NCI-H82 (cell line): ENCODE results near the gene TBP.
A peak's percentile ranks its signal among the peaks of the same experiment; 100 is the strongest.

Experiments used
- DNase-seq: peaks from one replicate; lab custom pipeline; 2025; lab: John Stamatoyannopoulos, UW

The TBP gene

DNA sequence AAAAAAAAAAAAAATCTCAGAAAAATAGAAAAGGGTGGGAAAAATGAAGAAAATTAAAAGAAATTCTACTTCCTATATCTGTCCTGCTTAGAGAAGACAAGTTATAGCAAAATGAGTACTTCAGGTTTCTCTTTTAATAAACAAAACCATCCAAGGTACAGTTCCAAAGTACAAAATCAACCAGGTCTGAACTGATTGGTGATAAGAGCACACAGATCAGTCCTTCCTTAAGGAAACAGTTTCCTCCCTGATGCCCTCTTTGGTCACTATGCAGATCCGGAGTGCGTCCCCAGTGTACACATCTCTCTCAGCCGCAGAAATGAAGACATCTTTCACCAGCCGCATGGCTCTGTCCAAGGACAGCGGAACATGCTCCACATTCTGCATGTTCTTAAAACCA, 19.2 kb upstream of the TBP start:
- peak; percentile 8 for DNase-seq

DNA sequence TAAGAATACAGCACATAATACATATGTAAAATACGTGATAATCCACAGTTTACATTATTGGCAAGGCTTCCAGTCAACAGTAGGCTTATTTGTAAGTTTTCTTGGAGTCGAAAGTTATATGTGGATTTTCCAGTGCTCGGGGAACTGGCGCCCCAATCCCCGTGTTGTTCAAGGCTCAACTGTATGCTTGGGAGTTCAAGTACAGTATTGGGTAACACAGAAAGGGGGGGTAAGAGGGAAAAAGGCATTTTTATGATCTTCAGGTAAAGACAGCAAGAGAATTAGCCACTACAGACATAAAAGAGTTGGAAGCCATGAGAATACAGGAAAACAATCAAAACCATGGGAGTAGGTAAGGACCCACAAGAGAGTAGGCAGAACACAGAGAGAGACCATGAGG, 17.5 kb upstream of the TBP start:
- no peak for DNase-seq

DNA sequence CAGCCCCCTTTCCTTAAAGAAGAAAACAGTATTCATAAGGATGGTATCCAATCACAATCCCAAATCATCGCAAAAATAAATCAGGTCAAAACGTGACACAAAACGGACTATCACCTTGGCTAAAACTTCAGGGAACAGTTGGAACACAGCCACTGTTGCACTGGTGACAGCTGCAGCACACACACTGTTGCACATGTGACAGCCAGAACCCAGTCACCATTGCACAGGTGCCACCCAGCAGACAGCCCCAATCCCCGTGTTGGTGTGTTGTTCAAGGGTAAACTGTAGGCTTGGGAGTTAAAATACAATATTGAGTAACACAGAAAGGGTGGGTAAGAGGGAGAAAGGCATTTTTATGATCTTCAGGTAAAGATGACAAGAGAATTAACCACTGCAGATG, 16.8 kb upstream of the TBP start:
- DNase-seq: no peak

DNA sequence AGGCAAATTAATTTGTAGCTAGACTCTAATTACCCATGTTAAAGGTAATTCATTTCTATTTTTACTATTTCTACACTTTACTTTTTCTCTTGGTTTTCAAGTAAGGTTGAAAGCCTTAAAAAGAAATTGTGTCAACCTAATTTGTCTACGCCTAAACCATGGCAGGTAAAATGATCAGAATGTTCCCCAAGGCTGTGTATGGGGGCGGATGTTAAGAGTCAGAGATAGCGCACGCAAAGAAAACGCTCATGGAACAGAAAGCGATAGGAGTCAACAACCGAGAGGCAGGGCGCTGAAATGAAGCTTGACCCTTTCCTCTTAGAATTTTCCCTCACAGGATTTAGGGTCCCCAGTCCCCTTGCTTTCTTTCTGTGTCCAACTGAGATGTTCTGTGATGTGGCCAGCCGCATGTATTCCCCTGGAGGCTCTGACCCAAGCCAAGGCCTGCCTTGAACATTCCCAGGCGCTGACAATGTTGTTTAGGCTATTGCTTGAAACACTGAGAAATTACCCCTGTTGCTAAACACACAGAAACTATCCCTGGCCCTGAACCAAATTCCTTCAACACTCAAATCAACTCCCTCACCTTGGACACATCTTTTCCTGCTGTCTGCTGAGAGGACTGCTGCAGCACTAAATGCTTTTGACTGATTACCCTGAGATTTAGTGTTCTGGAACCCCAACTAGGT, 12.0 kb upstream of the TBP start:
- DNase-seq: no peak

DNA sequence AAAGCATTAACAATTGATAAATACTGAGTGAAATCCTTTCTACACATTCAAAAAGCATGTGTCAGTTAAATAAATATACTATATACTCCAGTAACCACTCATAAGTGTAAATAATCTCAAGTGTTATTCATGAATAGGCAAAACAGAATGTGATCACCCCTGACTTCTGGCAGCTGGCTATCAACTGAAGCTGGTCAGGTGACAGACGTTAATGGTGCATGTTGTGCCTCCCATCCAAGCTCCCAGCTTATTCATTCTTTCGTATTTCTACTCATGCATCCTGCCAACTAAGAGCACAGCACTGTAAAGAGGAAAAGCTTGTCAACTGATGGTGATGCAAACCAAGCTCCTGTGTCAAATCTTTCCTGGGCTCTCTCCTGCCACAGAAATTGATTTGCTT, 8.8 kb upstream of the TBP start:
- no peak for DNase-seq

DNA sequence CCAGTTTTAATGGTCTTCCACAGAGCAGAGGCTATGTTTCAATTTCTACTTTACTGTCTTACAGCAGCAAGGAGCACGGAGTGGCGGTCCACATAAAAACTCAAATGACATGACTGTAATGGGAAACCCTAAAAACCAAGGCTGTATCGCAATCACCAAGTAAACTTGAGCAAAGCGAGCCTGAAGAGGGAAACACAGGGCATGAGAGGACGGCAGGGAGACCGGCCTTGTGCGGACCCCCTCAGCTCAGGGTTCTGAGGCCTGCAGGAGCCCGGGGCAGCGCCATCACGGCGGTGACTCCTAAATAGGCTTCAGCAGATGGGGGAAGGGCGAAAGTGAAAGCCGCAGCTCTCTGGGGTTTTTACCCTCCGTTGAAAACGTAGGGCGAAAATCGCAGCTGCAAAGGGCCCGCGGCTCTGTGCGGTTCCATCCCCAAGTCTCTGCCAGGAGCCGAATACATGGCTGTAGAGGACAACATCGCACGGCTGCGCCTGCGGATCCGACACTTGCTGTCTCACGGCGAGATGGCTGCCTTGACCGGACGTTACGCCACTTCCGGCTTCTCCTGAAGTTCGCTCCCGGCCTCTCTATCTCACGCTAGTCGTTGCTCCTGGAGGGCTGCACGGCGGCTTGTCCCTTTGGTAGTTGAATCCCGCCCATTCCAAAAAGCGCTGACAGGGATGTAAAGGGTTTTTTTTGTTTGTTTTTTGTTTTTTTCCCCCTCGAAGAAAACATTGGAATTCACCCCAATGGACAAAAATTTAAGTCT, 1.2 kb upstream of the TBP start, which contains the start of gene PSMB1:
TSS of gene PSMB1 (minus strand) at position 543 of the 769 bp plus-strand sequence. CDS start at position 478, 65 bp downstream.
- DNase-seq: peak; percentile 98

DNA sequence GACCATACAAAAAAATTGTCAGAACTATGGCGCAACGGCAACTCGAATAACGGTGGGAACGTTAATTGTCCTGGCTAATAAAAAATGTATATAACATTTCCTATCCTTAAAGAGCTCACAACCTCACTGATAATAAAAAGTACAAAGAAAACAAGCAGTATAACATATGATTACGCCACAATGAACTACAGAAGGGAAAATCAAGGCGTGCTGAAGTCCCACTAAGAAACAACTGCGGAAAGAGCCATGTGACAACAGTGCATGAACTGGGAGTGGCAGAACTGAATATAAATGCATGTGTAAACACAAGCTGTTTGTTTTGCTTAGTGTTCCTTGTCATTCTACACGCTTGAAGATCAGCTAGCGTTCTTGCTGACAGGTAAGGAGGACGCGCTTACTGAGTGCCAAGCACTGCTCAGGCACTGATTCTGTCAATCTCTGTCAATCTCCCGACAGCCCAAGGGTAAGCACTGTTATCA, 596 bp upstream of the TBP start:
- no peak for DNase-seq

DNA sequence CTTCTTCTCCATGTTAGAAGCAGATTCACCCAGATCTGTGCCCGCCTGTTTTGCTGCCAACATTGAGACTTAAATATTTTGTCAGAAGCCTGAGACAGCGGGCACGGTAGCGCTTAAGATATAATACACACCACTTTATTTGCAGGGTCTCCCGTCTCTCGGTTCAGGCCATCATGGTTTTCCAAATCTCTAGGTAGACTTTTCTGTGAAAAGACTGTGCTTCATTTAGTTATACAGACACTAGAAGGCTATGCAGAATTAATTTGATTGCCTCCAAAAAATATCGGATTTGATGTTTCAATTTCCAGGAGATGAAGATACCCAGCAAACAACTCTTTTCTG, 598 bp downstream of the TBP start:
- DNase-seq: no peak

DNA sequence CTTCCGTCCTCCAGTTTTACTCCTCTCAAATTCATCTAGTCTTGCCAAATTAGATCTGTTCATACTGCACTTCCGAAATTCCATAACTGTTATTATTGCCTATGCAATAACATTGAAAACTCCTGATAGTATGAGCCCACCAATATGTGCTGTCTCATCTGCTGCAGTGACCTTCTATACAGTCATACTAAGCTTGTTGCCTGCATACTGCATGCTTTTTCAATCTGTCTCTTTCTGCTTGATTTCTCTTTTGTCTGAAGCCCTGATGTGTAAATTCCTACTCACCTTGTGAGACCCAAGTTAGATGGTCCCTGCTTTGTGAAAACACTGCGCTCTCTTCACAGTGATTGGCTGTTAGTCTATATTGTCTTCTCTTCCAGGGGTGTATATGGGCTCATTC, 1.1 kb downstream of the TBP start:
- no peak for DNase-seq

DNA sequence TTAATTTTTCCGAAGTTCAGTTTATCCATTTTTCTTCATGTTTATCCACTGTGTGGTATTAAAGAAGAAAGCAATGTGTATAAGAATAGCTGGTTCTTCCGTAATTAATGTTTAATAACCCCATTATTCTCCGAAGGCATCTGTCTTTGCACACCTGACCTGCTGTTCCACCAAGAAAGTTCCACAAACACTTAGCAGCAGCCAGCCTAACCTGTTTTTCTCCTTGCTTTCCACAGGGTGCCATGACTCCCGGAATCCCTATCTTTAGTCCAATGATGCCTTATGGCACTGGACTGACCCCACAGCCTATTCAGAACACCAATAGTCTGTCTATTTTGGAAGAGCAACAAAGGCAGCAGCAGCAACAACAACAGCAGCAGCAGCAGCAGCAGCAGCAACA, 7.4 kb downstream of the TBP start:
- no peak for DNase-seq

DNA sequence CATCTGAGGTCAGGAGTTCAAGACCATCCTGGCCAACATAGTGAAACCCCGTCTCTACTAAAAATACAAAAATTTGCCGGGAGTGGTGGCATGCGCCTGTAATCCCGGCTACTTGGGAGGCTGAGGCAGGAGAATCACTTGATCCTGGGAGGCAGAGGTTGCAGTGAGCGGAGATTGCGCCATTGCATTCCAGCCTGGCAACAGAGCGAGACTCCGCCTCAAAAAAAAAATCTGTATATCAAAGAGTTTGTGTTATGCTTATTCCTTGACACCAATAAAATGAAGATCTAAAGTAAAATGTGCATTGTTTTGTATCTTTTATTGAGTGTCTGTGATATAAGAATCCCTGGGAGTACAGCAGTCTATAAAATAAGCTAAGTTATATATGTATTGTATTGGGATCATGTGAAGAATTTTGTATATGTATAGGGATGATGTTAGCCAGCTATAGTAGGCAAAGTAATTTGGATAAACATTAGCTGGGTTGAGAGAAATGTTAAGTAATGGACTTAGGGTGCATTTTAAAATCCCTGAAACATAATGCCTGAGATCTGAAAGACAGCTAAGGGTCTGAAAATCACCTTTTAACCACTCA, 10.9 kb downstream of the TBP start:
- no peak for DNase-seq

DNA sequence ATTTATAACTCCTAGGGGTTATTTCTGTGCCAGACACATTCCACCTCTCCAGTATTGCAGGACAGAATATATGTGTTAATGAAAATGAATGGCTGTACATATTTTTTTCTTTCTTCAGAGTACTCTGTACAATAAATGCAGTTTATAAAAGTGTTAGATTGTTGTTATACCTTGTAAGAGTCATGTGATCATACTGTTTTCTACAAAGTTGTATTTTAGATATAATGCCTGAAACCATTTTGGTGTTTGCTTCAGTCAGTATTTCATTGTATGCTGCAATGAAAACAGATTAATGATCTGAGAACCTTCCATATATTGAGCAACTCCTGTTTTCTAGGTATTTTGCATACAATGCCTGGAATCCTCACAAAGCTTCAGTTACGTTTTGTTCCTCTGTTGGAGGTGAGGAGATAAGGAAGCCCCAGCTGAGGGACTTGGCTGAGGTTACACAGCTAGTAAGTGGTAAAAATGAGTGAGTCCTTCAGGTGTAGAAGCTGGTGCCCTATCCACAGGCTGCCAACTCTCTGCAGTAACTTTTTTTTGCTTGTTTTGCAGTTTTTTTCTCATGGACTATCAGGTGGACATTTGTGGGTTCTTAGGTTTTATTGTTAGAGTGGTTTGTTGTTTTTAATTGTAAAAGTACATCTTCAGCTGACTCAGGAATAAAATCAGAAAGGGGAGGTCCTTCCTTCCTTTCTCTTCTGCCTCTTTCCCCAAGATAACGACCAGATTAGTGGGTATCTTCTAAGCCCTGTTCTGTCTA, 18.7 kb downstream of the TBP start:
- no peak for DNase-seq

DNA sequence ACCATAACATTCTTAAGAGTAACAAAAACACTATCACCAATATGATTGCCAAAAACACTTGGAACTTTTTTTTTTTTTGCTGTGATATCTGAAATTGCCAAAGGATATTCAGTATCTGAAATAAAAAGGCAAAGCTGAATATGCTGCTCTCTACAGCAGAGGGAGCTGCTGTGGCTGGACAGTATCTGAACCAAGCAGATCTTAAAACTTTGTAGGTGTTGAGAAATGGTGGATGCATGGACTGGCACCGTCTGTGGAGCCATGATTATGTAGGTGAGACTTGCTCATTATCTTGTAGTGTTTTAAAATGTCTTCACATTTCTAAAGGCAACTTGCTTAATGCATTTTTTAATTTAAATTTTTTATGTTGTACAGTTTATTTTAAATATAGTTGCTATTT, 21.1 kb downstream of the TBP start:
- DNase-seq: peak; percentile 51

DNA sequence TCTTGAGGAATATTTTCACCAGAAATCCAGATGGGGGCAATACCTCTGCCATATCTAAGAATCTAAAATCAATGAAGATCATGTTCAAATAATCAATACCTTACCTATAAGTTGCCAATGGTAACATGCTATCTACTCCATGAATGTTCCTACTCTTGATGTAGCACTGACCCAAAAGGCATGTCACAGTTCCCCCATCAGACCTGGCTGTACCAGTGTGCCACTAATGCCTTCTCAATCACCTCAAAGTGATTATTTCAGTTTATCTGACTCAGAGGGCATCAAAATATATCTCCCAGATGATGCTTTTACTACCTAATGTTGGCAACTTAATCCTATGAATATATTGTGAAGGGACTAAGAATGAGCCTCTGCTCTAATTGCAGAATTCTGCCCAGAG, 24.7 kb downstream of the TBP start:
- DNase-seq: no peak

DNA sequence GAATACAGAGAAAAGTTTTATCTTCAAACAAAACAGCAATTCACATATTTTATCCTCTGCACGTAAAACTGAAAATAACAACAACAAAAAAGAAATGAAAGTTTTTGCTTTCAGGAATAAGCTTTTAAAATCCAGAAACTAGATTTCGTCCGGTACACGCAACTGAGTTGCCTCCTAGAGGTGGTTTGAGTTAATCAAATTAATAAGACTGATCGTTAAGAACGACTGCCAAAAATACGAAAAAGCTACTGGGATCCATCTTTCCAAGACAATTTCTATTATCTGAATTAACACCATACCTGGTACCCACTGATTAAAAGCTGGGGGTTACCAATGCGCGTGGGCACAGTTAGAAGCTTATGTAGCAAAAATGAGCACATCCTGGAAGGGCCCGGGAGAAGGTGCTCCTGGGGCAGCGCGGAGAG, 29.6 kb downstream of the TBP start:
- no peak for DNase-seq

DNA sequence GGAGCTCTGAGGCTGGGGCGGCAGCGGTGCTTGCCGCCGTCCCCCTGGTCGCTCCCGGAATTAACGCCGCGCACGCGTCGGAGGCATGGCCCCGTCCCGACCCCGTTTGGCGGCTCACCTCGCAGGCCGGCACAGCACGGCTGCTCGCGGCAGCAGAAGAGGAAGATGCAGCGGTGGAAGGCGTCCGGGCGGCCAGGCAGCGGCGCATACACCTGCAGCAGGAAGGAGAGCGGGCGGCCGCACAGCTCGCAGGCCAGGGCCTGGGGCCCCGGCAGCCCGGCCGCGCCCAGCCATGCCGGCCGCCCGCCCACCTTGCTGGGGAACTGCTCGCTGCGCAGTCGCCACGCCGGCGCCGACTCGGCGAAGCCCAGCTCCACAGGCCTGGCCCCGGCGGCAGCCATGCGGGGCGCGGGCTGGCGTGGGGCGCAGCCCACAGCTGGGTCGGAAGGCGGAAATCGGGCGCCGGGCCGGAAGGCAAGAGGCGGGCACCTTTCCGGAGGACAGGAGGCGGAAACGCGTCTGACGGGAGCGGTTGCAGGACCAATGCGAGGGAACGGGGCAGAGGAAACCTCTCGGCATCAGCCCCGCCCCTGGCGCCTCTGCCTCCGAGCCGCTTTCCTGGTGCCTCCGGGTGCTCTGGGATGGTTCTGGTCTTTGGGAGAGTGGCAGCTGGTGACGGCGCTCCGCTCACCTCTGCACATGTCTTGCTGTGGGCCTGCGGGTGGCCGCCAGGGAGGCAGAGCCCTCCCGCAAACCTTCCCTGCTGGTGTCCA, 30.2 kb downstream of the TBP start, which contains the start of gene PDCD2:
TSS of gene PDCD2 (minus strand) at position 457 of the 773 bp plus-strand sequence. CDS start at position 401, 56 bp downstream.
- DNase-seq: peak; percentile 98

DNA sequence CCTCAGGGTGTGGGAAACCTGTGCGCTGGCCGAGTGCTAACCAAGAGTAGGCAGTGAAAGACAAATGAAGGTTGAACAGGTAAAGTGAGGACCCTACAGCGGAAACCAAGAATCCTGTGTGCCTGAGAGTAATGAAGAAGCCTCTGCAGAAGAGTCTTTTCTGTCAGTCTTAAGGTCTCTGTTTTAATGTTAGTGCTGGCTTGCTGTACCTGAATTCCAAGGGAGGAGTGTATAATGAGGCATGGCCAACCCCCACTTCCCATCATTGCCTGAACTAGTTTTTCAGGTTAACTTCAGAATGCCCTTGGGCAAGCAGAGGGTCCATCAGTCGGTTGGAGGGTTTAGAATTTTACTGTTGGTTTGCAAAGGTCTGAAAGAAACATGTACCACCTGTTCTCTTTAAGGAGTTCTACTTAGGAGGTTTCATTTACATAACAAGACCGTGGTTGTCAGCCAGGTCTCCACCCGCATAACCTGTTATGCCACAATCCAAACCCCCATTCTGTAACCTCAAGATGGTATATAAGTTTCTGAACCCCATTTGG, 30.9 kb downstream of the TBP start:
- no peak for DNase-seq

DNA sequence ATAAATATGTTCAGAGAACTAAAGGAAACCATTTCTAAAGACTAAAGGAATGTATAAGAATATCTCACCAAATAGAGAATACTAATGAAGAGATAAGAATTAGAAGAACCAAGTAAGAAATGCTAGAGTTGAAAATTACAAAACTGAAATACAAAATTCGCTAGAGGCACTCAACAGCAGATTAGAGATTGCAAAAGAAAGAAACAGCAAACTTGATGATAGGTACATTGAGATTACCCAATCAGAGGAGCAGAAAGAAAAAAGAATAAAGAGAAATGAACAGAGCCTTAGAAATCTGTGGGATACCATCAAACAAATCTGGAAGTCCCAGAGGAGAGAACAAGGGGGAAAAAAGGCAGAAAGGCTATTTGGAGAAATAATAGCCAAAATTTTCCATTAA, 36.6 kb downstream of the TBP start:
- no peak for DNase-seq

DNA sequence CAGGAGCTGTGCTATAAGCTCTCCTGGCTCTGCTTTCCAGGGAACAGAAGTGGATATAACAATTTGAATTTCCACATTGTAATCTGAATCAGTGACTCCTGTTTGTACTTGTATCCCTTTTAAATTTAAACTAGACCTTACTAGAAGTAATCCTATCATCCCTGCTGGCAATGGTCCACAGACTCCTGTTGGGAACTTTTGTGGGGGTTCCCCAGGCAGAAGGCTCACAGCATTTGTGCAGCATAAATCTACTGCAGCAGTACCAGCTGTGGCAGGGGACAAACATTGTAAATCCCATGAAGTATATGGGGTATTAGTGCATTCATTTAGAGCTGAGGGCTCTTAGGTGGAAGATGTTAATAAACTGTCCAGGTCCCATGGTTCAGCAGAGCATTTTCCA, 42.3 kb downstream of the TBP start:
- peak; percentile 99 for DNase-seq

DNA sequence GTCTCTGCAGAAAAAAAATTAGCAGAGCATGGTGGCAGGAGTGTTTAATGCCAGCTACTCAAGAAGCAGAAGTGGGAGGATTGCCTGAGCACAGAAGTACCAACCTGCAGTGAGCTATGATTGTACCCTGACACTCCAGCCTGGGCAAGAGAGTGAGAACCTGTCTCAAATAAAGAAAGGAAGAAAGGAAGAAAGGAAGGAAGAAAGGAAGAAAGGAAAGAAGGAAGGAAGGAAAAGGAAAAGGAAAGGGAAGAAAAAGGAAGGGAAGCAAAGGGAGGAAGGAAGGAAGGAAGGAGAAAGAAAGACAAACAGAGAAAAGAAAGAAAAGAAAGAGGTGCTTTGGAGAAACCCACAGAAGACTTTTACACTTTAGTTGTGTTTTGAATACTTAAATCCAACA, 43.1 kb downstream of the TBP start:
- DNase-seq: peak; percentile 36

DNA sequence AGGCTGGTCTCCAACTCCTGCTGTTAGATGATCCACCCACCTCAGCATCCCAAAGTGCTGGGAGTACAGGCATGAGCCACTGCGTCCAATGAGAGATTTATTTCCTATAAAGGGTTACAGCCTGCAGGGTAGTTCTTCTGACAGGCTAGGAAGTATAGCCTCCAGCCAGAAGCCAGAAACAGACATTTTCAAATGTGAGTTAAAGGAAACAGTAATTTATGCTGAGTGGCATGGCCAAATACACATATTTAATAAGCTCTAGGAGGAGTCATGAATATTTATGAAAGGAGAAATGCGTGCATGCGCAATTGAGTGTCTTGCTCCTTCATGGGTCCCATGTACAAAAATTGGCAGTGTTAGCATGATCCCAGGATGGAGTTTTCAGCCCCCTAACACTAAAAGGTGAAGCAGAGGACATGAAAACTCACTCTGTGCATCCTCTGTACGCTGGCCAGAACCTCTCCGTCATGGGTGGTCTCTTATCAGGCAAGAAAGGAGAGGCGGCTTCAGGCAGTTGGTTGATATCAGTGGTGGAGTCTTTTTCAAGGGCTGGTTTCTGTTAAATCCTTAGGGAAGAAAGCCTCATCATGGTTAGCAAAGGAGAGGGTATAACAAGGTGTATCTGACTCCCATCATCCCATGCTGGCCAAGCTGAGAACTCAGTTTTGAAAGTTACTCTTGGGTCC, 51.5 kb downstream of the TBP start:
- no peak for DNase-seq
